HG03039 (cell line): ENCODE measurements around the gene EFNA2.

Source experiments
- ATAC-seq: cut with Tn5 transposase; IDR thresholded peaks from one replicate; pipeline ENCODE4 v1.9.1; 2021; ENCODE audit warnings: mild to moderate bottlenecking, moderate library complexity; ENCODE audit not compliant: unreplicated experiment

Gene EFNA2

GRCh38 chr19:1248786-1249297 is 36.8 kb upstream of the EFNA2 start:
- ATAC-seq, result peak; percentile 25

GRCh38 chr19:1249298-1249989 is 36.2 kb upstream of the EFNA2 start:
- ATAC-seq, result peak; percentile 38

GRCh38 chr19:1249990-1250436 is 35.7 kb upstream of the EFNA2 start:
- ATAC-seq, result no peak

- no peak for ATAC-seq
These were observed 35.0 kb upstream of the EFNA2 start for GRCh38 chr19:1250437-1251260.

- ATAC-seq, result no peak
These were observed 34.1 kb upstream of the EFNA2 start for GRCh38 chr19:1251330-1252220.

- ATAC-seq, result no peak
These were observed 33.4 kb upstream of the EFNA2 start for GRCh38 chr19:1252221-1252820.

- no peak for ATAC-seq
These were observed 32.7 kb upstream of the EFNA2 start for GRCh38 chr19:1252821-1253513.

- no peak for ATAC-seq
These were observed 32.1 kb upstream of the EFNA2 start for GRCh38 chr19:1253514-1254080.

- ATAC-seq, result no peak
These were observed 31.6 kb upstream of the EFNA2 start for GRCh38 chr19:1254081-1254527.

GRCh38 chr19:1254530-1255185 is 31.0 kb upstream of the EFNA2 start:
- ATAC-seq, result no peak

GRCh38 chr19:1255186-1256161 is 30.2 kb upstream of the EFNA2 start:
- ATAC-seq, result no peak

GRCh38 chr19:1256646-1257474 is 28.8 kb upstream of the EFNA2 start:
- ATAC-seq, result no peak

- ATAC-seq, result no peak
These were observed 28.1 kb upstream of the EFNA2 start for GRCh38 chr19:1257475-1258162.

GRCh38 chr19:1258163-1258492 is 27.5 kb upstream of the EFNA2 start:
- ATAC-seq, result no peak

GRCh38 chr19:1258707-1259205 is 26.9 kb upstream of the EFNA2 start:
- ATAC-seq, result no peak

- no peak for ATAC-seq
These were observed 26.3 kb upstream of the EFNA2 start for GRCh38 chr19:1259206-1259875.
